Breast epithelium (tissue), 3 donors: ENCODE results near the gene POLR2L.

Experiments used
- CTCF ChIP-seq, 3 donors: fragments of 450-650 bp; IDR thresholded peaks; one replicate each; pipeline ENCODE4 v1.5.1; 2016 to 2017; ENCODE audit warnings: antibody characterized with exemption in 3 of 3, mild to moderate bottlenecking in 3 of 3, moderate library complexity in 3 of 3
- POLR2A ChIP-seq: fragments of 450-650 bp; IDR thresholded peaks from one replicate; pipeline ENCODE4 v1.6.1; 2016; ENCODE audit warnings: antibody characterized with exemption, mild to moderate bottlenecking, moderate library complexity
- POLR2AphosphoS5 ChIP-seq, 3 donors: sonication (generic); formaldehyde crosslinking; IDR thresholded peaks; one replicate each; pipeline ENCODE4 v1.6.1; 2017; ENCODE audit warnings: antibody characterized with exemption in 3 of 3

- TF ChIP-seq CTCF (IDR thresholded peaks at IDR 0.05), result no peak
- no peak for TF ChIP-seq POLR2A
- no peak for TF ChIP-seq POLR2AphosphoS5 (IDR thresholded peaks at IDR 0.05)
These were observed 5.6 kb downstream of the POLR2L start for GRCh38 chr11:836700-837099.
